SKM-1 treated with dmso at 0.1 percent for 144 hours (cell line): Measurements from ENCODE around the gene SPATA19.
A peak's percentile ranks its signal among the peaks of the same experiment; 100 is the strongest.

ENCODE experiments used
- DNase-seq: peaks from one replicate; lab custom pipeline; 2025; ENCODE audit not compliant: unreplicated experiment; lab: John Stamatoyannopoulos, UW

Gene SPATA19

GRCh38 chr11:133835593-133836548 lies 9.4 kb downstream of the SPATA19 start:
- no peak for DNase-seq

DNA sequence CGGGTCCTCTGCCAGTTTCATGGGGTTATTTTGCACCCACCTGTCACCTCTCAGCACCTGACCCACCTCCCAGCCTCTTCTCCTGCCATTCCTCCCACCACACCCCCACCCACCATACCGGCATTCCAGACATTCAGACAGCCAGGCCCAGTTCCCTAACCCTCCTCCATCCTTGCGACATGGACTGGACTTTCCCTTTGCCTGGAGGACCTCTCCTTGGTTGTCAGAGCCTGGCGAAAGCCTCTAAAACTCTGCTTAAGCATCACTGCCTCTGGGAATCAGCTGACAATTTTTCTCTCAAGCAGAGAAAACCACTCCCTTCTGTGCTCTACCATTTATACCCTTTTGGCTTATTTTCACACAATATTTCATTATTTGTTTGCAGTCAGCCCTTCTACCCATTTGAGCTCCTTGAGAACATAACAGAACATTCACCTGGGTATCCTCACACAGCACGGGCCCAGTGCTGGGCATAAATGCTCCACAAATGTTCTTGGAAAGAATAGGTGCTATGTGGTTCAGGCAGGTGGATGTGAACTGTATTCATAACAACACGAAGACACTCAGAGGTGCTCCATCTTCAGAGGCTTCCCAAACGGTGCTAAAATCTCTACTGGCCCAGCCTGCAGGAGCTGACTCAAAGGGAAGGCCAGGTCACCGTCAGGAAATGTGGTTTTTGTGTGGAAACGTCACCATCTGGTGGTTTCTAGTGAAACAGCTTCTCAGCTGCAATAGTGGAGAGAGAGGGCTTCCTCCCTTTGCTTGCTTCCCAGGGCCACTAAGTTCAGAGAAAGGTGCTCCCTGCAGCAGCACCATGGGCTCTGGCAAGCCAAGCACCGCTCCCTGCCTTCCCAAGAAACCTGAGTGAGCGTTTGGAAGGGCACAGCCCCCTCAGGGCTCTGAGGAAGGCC lies 10.4 kb downstream of the SPATA19 start:
- DNase-seq, result peak; percentile 49

DNA sequence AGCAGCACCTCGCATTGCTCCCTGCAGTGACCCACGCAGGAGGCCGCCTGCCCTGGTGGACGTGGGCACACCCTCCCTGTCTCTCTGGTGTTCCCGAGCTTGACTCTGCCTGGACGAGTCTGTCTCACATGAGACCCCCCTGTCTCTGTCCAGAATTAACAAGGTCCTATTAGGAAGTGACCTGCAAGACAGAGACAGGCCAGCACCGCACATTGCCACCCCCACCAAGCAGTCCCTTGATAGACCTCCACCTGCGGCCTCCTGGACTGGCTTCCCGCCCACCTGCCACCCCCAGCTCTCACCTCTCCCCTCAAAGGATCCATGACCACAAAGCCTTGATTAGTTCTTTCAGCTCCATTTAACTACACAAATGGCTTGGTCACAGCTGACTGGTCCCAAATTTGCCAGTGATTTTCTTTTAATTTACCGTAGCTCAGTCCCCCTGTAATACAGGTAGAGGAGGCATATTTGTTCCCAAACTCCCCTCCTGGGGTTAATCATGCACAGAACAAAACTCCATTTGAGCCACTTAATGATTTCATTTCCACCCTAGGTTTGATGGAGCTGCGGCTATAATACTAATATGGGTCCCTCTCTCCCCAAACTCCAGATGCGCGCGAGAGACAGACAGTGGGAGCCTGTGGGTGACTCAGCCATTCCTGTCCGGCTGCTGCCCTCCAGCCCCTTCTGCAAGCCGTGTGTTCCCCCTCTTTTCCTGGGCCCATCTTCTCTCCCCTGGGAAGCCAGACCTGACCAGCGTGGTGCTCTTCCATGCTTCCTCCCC lies 11.2 kb downstream of the SPATA19 start:
- no peak for DNase-seq

- no peak for DNase-seq
These were observed 12.1 kb downstream of the SPATA19 start for GRCh38 chr11:133832991-133833897.

- DNase-seq, result no peak
These were observed 13.0 kb downstream of the SPATA19 start for GRCh38 chr11:133832096-133832990.

GRCh38 chr11:133830931-133831907 lies 14.1 kb downstream of the SPATA19 start:
- DNase-seq, result no peak

DNA sequence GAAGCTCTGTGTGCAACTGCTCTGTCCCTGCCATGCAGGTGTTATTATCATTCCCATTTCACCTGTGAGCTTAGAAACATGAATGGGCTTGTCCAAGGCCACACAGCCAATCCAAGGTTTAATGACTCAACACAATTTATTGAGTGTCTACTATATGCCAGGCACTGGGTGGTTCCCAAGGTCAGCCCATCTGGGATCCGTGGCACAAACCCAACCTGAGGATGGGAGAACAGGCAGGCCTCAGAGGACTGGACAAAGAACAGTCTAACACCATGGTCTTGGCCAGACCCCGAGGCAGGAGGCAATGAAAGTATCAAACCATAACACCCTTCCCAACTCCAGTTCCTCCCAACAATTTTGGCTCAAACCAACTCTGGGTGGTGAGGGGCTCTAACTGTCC lies 15.7 kb downstream of the SPATA19 start:
- no peak for DNase-seq

DNA sequence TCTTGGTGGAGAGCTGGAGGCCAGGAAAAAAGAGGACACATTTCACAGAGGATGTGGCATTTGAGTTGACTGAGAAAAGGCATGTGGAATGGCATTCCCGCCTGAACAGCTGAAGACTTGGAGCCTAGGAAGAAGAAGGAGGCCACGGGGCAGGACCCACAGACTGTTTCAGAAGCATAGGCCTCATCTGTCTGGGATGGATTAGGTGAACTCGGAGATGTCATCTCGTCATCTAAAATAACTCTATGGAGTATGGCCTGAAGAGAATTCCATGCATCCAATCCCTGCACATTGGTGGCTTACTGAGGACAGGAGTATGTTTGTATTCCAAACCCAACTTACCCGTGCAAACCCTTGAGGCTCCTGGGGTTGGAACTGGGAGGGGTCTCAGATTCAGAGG lies 16.4 kb downstream of the SPATA19 start:
- no peak for DNase-seq

DNA sequence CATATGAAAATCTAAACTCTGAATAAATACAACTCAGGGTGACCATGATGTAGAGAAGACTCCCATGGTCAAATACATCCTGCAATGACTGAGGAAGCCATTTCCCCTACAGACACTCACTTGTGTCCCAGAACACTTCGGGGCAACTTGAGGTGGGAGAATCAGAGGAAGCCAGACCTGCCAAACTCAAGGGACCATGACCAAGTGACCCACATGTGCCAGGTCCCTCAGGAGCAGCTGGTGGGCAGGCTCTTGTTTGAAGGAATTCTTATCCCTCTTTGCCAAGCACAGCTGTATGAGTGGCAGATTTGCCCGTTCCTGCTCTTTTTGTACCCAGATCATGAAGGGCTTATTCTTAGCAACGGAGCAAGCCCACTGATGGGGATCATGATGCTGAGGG lies 17.8 kb downstream of the SPATA19 start:
- peak; percentile 20 for DNase-seq

DNA sequence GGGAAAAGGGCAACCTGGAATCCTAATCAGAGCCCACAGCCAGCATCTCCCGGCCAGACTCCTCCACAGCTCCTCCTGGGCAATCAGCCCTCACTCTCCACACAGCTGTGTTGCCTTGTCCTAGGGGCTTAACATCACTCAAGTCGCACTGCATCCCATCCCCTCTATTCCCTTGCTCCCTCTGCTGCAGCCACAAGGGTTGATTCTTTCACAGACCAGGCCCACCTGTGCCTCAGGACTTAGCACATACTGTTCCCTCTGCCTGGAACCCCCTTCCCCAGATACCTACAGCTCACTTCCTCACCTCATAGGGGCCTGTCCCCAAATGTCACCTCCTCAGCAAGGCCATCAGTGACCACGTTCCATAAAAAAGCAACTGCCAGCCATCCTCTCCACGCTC lies 18.4 kb downstream of the SPATA19 start:
- no peak for DNase-seq

GRCh38 chr11:133825666-133826065 lies 19.6 kb downstream of the SPATA19 start:
- DNase-seq, result no peak

GRCh38 chr11:133825156-133825555 lies 20.2 kb downstream of the SPATA19 start:
- DNase-seq, result no peak

- no peak for DNase-seq
These were observed 20.7 kb downstream of the SPATA19 start for GRCh38 chr11:133824593-133824992.

DNA sequence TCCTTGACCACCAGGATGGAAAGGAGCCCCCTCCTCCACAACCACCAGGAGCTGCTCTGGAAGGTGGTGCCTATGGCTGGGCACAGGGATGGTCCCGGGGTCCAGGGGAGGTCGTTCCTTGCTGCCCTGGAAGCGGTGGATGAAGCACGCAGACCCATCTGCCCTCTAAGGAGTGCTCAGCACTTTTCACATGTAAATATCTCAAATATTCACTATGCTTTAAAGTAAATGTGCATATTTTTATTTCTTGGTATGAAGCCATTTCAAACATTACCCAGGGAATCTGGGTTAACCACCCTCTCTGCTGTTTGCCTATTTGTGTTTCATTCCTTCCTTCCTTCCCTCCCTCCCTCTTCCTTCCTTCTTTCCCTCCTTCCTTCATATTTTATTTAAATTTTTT lies 21.7 kb downstream of the SPATA19 start:
- DNase-seq, result no peak

DNA sequence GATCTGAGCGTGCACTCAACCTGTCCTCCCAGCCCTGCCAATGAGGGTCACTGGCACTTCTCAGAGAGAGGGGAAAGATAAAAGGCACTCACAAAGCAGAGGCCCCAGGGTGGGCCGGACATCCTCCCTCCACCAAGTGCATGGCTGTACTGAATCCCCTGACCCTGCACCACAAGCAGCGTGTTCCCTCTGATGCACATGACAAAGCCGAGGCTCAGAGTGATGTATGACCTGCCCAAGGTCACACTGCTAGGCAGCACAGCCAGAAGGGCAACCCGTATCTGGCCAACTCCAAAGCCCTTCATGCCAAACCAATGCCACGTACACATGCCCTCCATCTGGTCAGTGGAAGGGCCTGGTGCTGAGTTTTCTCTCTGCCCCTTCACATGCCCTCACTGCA lies 22.1 kb downstream of the SPATA19 start:
- no peak for DNase-seq

- peak; percentile 3 for DNase-seq
These were observed 23.5 kb downstream of the SPATA19 start for GRCh38 chr11:133821776-133822175.

- no peak for DNase-seq
These were observed 25.5 kb downstream of the SPATA19 start for GRCh38 chr11:133819746-133820315.
